Activated naive CD4-positive, alpha-beta T cell treated with anti-CD3 and anti-CD28 coated beads, Interleukin-2, amount 10 ng/mL, durations not matched to agents 7 days and 5 days (primary cell): ENCODE data around the gene COL12A1.

Source experiments
- CTCF ChIA-PET: fragments of 350-600 bp; sonication (Branson Sonifier 250); formaldehyde crosslinking; loops from one replicate; lab custom pipeline; 2021; ENCODE audit warnings: antibody characterized with exemption; lab: Charles Lee
- DNase-seq: peaks from one replicate; pipeline ENCODE4 v3.0.0-alpha.2; 2020
- H3K27ac Mint-ChIP-seq: one replicate; pipeline ENCODE4 v1.8.0; 2021; ENCODE audit warnings: mild to moderate bottlenecking, moderate library complexity, mixed read lengths
- H3K27me3 Mint-ChIP-seq: one replicate; pipeline ENCODE4 v1.8.0; 2021; ENCODE audit warnings: mild to moderate bottlenecking, mixed read lengths
- H3K36me3 Mint-ChIP-seq: one replicate; pipeline ENCODE4 v1.8.0; 2021; ENCODE audit warnings: mixed read lengths
- H3K4me1 Mint-ChIP-seq: one replicate; pipeline ENCODE4 v1.8.0; 2021; ENCODE audit warnings: mixed read lengths
- H3K4me3 Mint-ChIP-seq: one replicate; pipeline ENCODE4 v1.8.0; 2021; ENCODE audit warnings: mild to moderate bottlenecking, moderate library complexity, mixed read lengths
- H3K9me3 Mint-ChIP-seq: one replicate; pipeline ENCODE4 v1.8.0; 2021; ENCODE audit warnings: mixed read lengths

The COL12A1 gene

DNA sequence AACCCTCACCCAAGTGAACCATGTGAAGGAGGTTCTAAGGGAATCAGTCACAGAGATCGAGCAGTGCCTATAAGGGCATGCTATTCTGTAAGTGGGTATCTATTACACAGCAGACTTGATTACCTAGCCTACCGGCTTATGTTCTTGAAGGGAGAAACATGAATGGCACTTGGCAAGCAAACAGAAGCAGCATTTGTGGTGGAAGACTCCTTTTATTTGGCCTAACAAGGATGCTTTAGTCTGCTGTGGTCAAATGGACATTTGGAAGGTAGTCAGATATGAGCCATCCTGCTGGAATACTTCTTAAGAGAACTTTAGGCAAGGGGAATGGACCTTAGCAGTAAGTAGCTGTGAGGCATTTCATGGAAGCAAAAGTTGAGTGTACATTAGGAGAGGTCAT is 126.3 kb downstream of the COL12A1 start:
- no peak overlapping the region for H3K27ac Mint-ChIP-seq
- no peak for DNase-seq

GRCh38 chr6:75077701-75078100 is 128.2 kb downstream of the COL12A1 start:
- DNase-seq, result no peak
- no peaks in the 10 kb centered on the region for H3K4me1 Mint-ChIP-seq
- no peaks in the 10 kb centered on the region for H3K27me3 Mint-ChIP-seq
- no peak overlapping the region for H3K4me3 Mint-ChIP-seq
- no peaks in the 10 kb centered on the region for H3K9me3 Mint-ChIP-seq
- no peak overlapping the region for H3K27ac Mint-ChIP-seq
- no peaks in the 10 kb centered on the region for H3K36me3 Mint-ChIP-seq
- CTCF ChIA-PET, result no interaction called here

More for the DNA sequence above, 126.3 kb downstream of the COL12A1 start:
- H3K27me3 Mint-ChIP-seq, result no peaks in the 10 kb centered on the region
- H3K4me3 Mint-ChIP-seq, result no peak overlapping the region
- no peaks in the 10 kb centered on the region for H3K4me1 Mint-ChIP-seq
- H3K9me3 Mint-ChIP-seq, result no peaks in the 10 kb centered on the region
- no peaks in the 10 kb centered on the region for H3K36me3 Mint-ChIP-seq
- CTCF ChIA-PET, result no interaction called here

GRCh38 chr6:75076009-75076408 is 129.8 kb downstream of the COL12A1 start:
- CTCF ChIA-PET, result no interaction called here
- H3K4me3 Mint-ChIP-seq, result no peak overlapping the region
- H3K27ac Mint-ChIP-seq, result no peak overlapping the region
- H3K9me3 Mint-ChIP-seq, result no peaks in the 10 kb centered on the region
- H3K4me1 Mint-ChIP-seq, result no peaks in the 10 kb centered on the region
- H3K36me3 Mint-ChIP-seq, result no peaks in the 10 kb centered on the region
- DNase-seq, result no peak
- H3K27me3 Mint-ChIP-seq, result no peaks in the 10 kb centered on the region

- Mint-ChIP-seq H3K36me3 (no peaks in the 10 kb centered on the region), H3K4me1 (no peaks in the 10 kb centered on the region), H3K27ac (no peak overlapping the region), H3K4me3 (no peak overlapping the region), H3K9me3 (peaks cover 2% of the 10 kb centered on the region), H3K27me3 (peaks cover 3% of the 10 kb centered on the region)
- no peak for DNase-seq
- CTCF ChIA-PET, result no interaction called here
Measured at GRCh38 chr6:75070244-75070643, 135.6 kb downstream of the COL12A1 start.

DNA sequence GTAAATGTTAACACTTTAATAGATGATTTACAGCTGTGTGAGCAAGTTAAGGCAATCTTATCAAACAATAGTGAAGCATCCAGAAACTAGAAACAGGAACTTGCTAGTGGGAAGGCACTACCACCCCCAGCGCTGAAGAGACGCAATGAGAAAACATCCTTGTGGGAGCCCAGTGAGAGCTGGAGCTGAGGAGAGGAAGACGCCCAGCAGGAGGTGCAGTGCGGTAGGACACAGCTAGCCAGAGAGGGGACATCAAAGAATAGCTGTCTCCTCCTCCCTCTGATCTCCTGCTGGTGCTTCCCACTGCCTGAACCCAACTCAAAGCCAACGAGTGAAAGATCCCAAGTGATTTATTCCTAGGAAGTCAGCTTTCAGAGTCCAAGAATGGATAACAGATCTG is 140.3 kb downstream of the COL12A1 start:
- Mint-ChIP-seq H3K4me1 (no peaks in the 10 kb centered on the region), H3K27ac (no peak overlapping the region), H3K27me3 (peaks cover 3% of the 10 kb centered on the region), H3K4me3 (no peak overlapping the region), H3K36me3 (no peaks in the 10 kb centered on the region), H3K9me3 (peaks cover 2% of the 10 kb centered on the region)
- no peak for DNase-seq
- CTCF ChIA-PET, result no interaction called here

DNA sequence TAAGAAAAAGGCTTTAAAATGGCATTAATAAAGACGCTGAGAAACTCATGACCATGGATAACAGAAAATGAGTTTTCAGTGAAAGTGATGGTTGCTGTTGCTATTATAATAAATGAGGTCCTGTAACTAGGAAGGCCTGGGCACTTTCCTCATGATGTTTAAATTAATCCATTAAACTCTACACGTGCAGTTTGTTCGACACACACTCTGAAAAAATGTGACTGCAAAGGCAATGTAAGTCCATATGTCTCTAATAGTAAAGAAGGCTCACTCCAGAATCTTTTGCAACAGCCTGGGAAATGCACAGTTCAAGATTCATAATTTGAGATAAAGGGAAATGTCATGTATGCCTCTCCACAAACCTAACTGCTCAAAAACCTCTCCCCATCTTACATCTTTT is 153.4 kb downstream of the COL12A1 start:
- CTCF ChIA-PET, result no interaction called here
- H3K27me3 Mint-ChIP-seq, result no peaks in the 10 kb centered on the region
- no peak overlapping the region for H3K4me3 Mint-ChIP-seq
- H3K9me3 Mint-ChIP-seq, result no peaks in the 10 kb centered on the region
- DNase-seq, result no peak
- H3K27ac Mint-ChIP-seq, result no peak overlapping the region
- H3K4me1 Mint-ChIP-seq, result no peaks in the 10 kb centered on the region
- no peaks in the 10 kb centered on the region for H3K36me3 Mint-ChIP-seq

DNA sequence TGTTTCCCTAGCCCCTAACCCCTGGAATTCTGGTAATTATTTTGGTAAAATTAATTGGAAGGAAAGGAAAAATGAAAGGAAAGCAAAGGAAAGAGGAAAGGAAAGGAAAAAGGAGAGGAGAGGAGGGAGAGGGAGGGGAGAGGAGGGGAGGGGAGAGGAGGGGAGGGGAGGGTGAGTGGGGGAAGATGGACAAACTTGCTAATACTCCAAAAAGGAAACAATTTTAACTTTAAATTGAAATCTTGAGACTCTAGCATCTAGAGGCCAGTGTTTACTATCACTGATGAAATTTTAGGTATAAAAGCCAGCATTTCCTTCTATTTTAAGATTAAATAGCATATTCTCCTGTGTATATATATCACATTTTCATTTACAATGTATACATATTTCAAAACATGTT is 156.5 kb downstream of the COL12A1 start:
- DNase-seq, result no peak
- no peak overlapping the region for H3K27ac Mint-ChIP-seq
- H3K27me3 Mint-ChIP-seq, result no peaks in the 10 kb centered on the region
- H3K9me3 Mint-ChIP-seq, result peaks cover 2% of the 10 kb centered on the region
- H3K4me1 Mint-ChIP-seq, result no peaks in the 10 kb centered on the region
- H3K4me3 Mint-ChIP-seq, result no peak overlapping the region
- no peaks in the 10 kb centered on the region for H3K36me3 Mint-ChIP-seq
- CTCF ChIA-PET, result no interaction called here

GRCh38 chr6:75044846-75045245 is 161.0 kb downstream of the COL12A1 start:
- H3K27ac Mint-ChIP-seq, result no peak overlapping the region
- no peak overlapping the region for H3K4me3 Mint-ChIP-seq
- H3K27me3 Mint-ChIP-seq, result no peaks in the 10 kb centered on the region
- peaks cover 6% of the 10 kb centered on the region for H3K9me3 Mint-ChIP-seq
- H3K4me1 Mint-ChIP-seq, result no peaks in the 10 kb centered on the region
- no peak for DNase-seq
- CTCF ChIA-PET, result no interaction called here
- H3K36me3 Mint-ChIP-seq, result no peaks in the 10 kb centered on the region

DNA sequence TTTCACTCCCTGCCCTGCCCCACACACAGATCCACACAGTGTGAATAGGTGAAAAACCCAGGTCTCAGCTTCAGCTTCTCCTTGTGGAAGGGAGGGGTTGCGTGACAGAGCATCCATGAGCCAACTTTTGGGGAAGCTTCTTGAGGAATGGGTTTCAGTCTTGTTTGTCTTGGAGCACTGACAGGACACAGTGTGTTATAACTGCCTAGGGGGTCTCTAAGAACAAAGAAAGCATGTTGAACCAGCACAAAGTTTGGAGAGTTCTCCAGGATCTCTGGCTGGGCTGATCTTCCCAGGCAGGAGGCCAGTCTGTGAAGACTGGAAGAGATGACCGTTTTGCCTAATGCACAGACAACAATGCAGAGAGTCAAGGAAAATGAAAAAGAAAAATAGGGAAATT is 164.5 kb downstream of the COL12A1 start:
- H3K27ac Mint-ChIP-seq, result no peak overlapping the region
- CTCF ChIA-PET, result no interaction called here
- H3K27me3 Mint-ChIP-seq, result no peaks in the 10 kb centered on the region
- H3K4me1 Mint-ChIP-seq, result no peaks in the 10 kb centered on the region
- H3K9me3 Mint-ChIP-seq, result peaks cover 6% of the 10 kb centered on the region
- no peak for DNase-seq
- H3K36me3 Mint-ChIP-seq, result no peaks in the 10 kb centered on the region
- no peak overlapping the region for H3K4me3 Mint-ChIP-seq
